HEK293 (cell line): ENCODE measurements around the gene LHFPL3.

ENCODE experiments used
- CTCF ChIP-seq: fragments of 450-650 bp; formaldehyde crosslinking; IDR thresholded peaks from 2 replicates; pipeline ENCODE4 v1.5.1; 2016; ENCODE audit warnings: missing biosample characterization, missing genetic modification characterization
- ELK4 ChIP-seq: IDR thresholded peaks from 2 replicates; pipeline ENCODE4 v1.6.1; 2011; ENCODE audit warnings: mild to moderate bottlenecking, low read depth, low read length, borderline replicate concordance
- GLIS1 ChIP-seq: fragments of 450-650 bp; formaldehyde crosslinking; IDR thresholded peaks from 2 replicates; pipeline ENCODE4 v1.5.1; 2016; ENCODE audit warnings: missing biosample characterization, missing genetic modification characterization
- KLF10 ChIP-seq: fragments of 450-650 bp; IDR thresholded peaks from 2 replicates; pipeline ENCODE4 v1.5.1; 2018; ENCODE audit warnings: missing biosample characterization, mild to moderate bottlenecking, missing genetic modification characterization
- OVOL3 ChIP-seq: fragments of 450-650 bp; formaldehyde crosslinking; IDR thresholded peaks from 2 replicates; pipeline ENCODE4 v1.5.1; 2016; ENCODE audit warnings: missing biosample characterization, missing genetic modification characterization
- YY1 ChIP-seq: fragments of 450-650 bp; formaldehyde crosslinking; IDR thresholded peaks from 2 replicates; pipeline ENCODE4 v1.5.1; 2018; ENCODE audit warnings: missing biosample characterization, missing genetic modification characterization
- ZBTB8A ChIP-seq: fragments of 450-650 bp; formaldehyde crosslinking; IDR thresholded peaks from 2 replicates; pipeline ENCODE4 v1.5.1; 2016; ENCODE audit warnings: missing biosample characterization, missing genetic modification characterization
- ZFP41 ChIP-seq: fragments of 450-650 bp; formaldehyde crosslinking; IDR thresholded peaks from 2 replicates; pipeline ENCODE4 v1.5.1; 2016; ENCODE audit warnings: missing biosample characterization, missing genetic modification characterization, borderline replicate concordance
- ZNF10 ChIP-seq: fragments of 450-650 bp; formaldehyde crosslinking; IDR thresholded peaks from 2 replicates; pipeline ENCODE4 v1.5.1; 2017; ENCODE audit warnings: missing biosample characterization, missing genetic modification characterization
- ZNF571 ChIP-seq: fragments of 450-650 bp; formaldehyde crosslinking; IDR thresholded peaks from 2 replicates; pipeline ENCODE4 v1.5.0; 2017; ENCODE audit warnings: missing biosample characterization, missing genetic modification characterization
- ZNF580 ChIP-seq: fragments of 450-650 bp; formaldehyde crosslinking; IDR thresholded peaks from 2 replicates; pipeline ENCODE4 v1.5.1; 2016; ENCODE audit warnings: missing biosample characterization, missing genetic modification characterization
- ZNF776 ChIP-seq: fragments of 450-650 bp; formaldehyde crosslinking; IDR thresholded peaks from 2 replicates; pipeline ENCODE4 v1.5.0; 2017; ENCODE audit warnings: missing biosample characterization, missing genetic modification characterization, borderline replicate concordance
- ZNF777 ChIP-seq: fragments of 450-650 bp; formaldehyde crosslinking; IDR thresholded peaks from 2 replicates; pipeline ENCODE4 v1.5.1; 2017; ENCODE audit warnings: missing biosample characterization, missing genetic modification characterization, borderline replicate concordance

GRCh38 chr7:104657134-104657533 is 328.7 kb downstream of the LHFPL3 start:
- TF ChIP-seq OVOL3 (tag by site-specific recombination): no peak
- no peak for TF ChIP-seq ZNF776 (tag by site-specific recombination)
- TF ChIP-seq ZNF10 (tag by site-specific recombination): no peak
- no peak for TF ChIP-seq CTCF
- no peak for TF ChIP-seq ZNF777 (tag by site-specific recombination)
- no peak for TF ChIP-seq GLIS1
- no peak for TF ChIP-seq YY1 (tag by site-specific recombination)
- no peak for TF ChIP-seq ZNF580 (tag by site-specific recombination)
- no peak for TF ChIP-seq ZNF571 (tag by site-specific recombination)
- no peak for TF ChIP-seq ZBTB8A (tag by site-specific recombination)
- no peak for TF ChIP-seq KLF10 (tag by site-specific recombination)
- TF ChIP-seq ZFP41: no peak
- no peak for TF ChIP-seq ELK4
